WTC11 (cell line): Measurements from ENCODE around the gene CHI3L1. TPM values are rescaled to one million over a fixed set of nuclear protein-coding genes. Genes with fewer than 3 reads are reported as not detected.

Source experiments
- ATAC-seq: fragments of 200-7000 bp; cut with Tn5 transposase; 2 replicates; pipeline ENCODE4 v1.10.0; 2021; ENCODE audit warnings: mild to moderate bottlenecking, moderate library complexity
- CTCF ChIA-PET: fragments of 300-600 bp; sonication (Branson Sonifier 250); formaldehyde crosslinking; loops from one replicate; lab custom pipeline; 2021; ENCODE audit warnings: antibody characterized with exemption; lab: Charles Lee
- POLR2A ChIA-PET: fragments of 350-600 bp; sonication (Branson Sonifier 250); formaldehyde crosslinking; loops from one replicate; lab custom pipeline; 2021; ENCODE audit warnings: antibody characterized with exemption; lab: Charles Lee
- DNase-seq: peaks from one replicate; pipeline ENCODE4 v3.0.0; 2021; ENCODE audit warnings: low spot score
- H3K27ac Mint-ChIP-seq: 2 replicates; pipeline ENCODE4 v1.8.0; 2021; ENCODE audit warnings: mixed read lengths
- H3K27me3 Mint-ChIP-seq: 2 replicates; pipeline ENCODE4 v1.8.0; 2021; ENCODE audit warnings: low read depth, mild to moderate bottlenecking, moderate library complexity, mixed read lengths
- H3K36me3 Mint-ChIP-seq: 2 replicates; pipeline ENCODE4 v1.8.0; 2021; ENCODE audit warnings: mixed read lengths
- H3K4me1 Mint-ChIP-seq: 2 replicates; pipeline ENCODE4 v1.8.0; 2022; ENCODE audit warnings: mixed read lengths
- H3K4me3 Mint-ChIP-seq: 2 replicates; pipeline ENCODE4 v1.8.0; 2021; ENCODE audit warnings: mild to moderate bottlenecking, moderate library complexity, mixed read lengths
- H3K9me3 Mint-ChIP-seq: 2 replicates; pipeline ENCODE4 v1.8.0; 2021; ENCODE audit warnings: mixed read lengths
- CBFB ChIP-seq: sonication (generic); formaldehyde crosslinking; IDR thresholded peaks from 2 replicates; pipeline ENCODE4 v1.8.1; 2022; ENCODE audit warnings: mild to moderate bottlenecking, low read depth, missing genetic modification reagents
- CREM ChIP-seq: sonication (generic); formaldehyde crosslinking; IDR thresholded peaks from 2 replicates; pipeline ENCODE4 v1.8.1; 2022; ENCODE audit warnings: mild to moderate bottlenecking, missing genetic modification reagents, moderate library complexity
- FOXJ3 ChIP-seq: sonication (generic); formaldehyde crosslinking; IDR thresholded peaks from 2 replicates; pipeline ENCODE4 v1.9.0; 2021; ENCODE audit warnings: missing genetic modification reagents, mild to moderate bottlenecking, borderline replicate concordance
- MYBL2 ChIP-seq: sonication (generic); formaldehyde crosslinking; IDR thresholded peaks from 2 replicates; pipeline ENCODE4 v1.8.1; 2023; ENCODE audit warnings: mild to moderate bottlenecking, moderate library complexity, missing genetic modification reagents
- NFYB ChIP-seq: sonication (generic); formaldehyde crosslinking; conservative IDR thresholded peaks from 2 replicates; pipeline ENCODE4 v1.8.0; 2022; ENCODE audit warnings: low read depth, missing genetic modification reagents
- NR3C1 ChIP-seq: sonication (generic); formaldehyde crosslinking; conservative IDR thresholded peaks from 2 replicates; pipeline ENCODE4 v1.8.1; 2023; ENCODE audit warnings: low read depth, mild to moderate bottlenecking, missing genetic modification reagents
- PRRX2 ChIP-seq: fragments of 250-450 bp; sonication (Bioruptor Pico); IDR thresholded peaks from 2 replicates; pipeline ENCODE4 v1.8.0; 2021; ENCODE audit warnings: mild to moderate bottlenecking
- total RNA-seq: library from RNA; stranded (reverse); gene quantifications from 3 replicates; pipeline ENCODE4 v1.2.3, GENCODE V29; 2021
- TF ChIP-seq, protein P1 (sequence below): sonication (generic); formaldehyde crosslinking; IDR thresholded peaks from 2 replicates; pipeline ENCODE4 v1.8.1; 2022; ENCODE audit warnings: mild to moderate bottlenecking, missing genetic modification reagents, moderate library complexity, borderline replicate concordance
- TF ChIP-seq, protein P2 (sequence below): fragments of 250-450 bp; sonication (Bioruptor Pico); IDR thresholded peaks from 2 replicates; pipeline ENCODE4 v1.9.0; 2021; ENCODE audit warnings: mild to moderate bottlenecking, borderline replicate concordance
- TF ChIP-seq, protein P3 (sequence below): fragments of 250-450 bp; sonication (Bioruptor Pico); IDR thresholded peaks from 2 replicates; pipeline ENCODE4 v1.8.0; 2021; ENCODE audit warnings: mild to moderate bottlenecking
- TF ChIP-seq, protein P4 (sequence below): sonication (generic); formaldehyde crosslinking; IDR thresholded peaks from 2 replicates; pipeline ENCODE4 v1.8.0; 2022; ENCODE audit warnings: mild to moderate bottlenecking, missing genetic modification reagents
- TF ChIP-seq, protein P5 (sequence below): sonication (generic); formaldehyde crosslinking; conservative IDR thresholded peaks from 2 replicates; pipeline ENCODE4 v1.8.1; 2022; ENCODE audit warnings: mild to moderate bottlenecking, missing genetic modification reagents
- TF ChIP-seq, protein P6 (sequence below): sonication (generic); formaldehyde crosslinking; conservative IDR thresholded peaks from 2 replicates; pipeline ENCODE4 v1.8.1; 2023; ENCODE audit warnings: mild to moderate bottlenecking, low read depth, missing genetic modification reagents, moderate library complexity
- TF ChIP-seq, protein P7 (sequence below): sonication (generic); formaldehyde crosslinking; IDR thresholded peaks from 2 replicates; pipeline ENCODE4 v1.8.0; 2022; ENCODE audit warnings: mild to moderate bottlenecking, missing genetic modification reagents

CHI3L1 gene
- total RNA-seq, 1 experiment from 2014 or later, result 0.24 TPM

DNA sequence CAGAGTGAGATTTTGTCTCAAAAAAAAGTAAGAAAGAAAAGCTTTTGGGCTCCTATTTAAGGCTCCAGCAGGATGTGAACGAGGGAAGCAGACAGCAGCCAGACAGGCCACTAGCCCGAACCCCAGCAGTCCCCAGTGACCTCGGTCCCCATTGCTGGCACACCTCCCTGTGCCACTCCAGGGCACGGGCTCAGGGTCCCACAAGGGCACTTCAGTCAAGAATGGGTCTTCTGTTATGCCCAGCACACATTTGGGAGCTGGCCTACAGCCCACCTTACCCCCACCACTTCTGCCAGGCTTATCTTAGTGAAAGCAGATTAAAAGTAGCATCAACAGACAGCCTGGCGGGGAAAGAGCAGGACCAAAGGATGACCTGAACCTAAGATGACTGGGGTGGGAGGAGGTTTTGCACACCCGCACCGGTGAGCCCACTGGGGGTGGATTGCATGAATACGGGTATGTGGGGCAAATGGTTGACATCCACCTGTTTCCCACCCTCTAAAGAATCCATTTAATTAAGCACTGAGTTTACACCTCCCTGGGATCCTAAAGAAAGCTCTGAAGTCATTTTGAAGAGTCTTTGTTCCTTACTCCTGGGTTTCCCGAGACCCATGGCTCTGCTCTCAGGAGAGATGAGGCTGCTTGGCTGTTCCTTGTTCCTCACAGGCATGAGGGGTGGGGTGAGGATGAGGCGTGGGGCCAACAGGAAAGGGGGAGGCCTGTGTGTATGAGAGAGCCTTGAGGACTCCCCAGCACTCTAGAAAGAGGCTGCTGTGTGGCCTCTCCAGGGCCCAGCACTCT lies 4.7 kb downstream of the CHI3L1 start:
- Mint-ChIP-seq H3K36me3 (no peaks in the 10 kb centered on the region), H3K27ac (no peak overlapping the region), H3K4me3 (no peak overlapping the region), H3K27me3 (peaks cover 2% of the 10 kb centered on the region; the same call in 1 of the 2 replicates), H3K4me1 (peaks cover 32% of the 10 kb centered on the region), H3K9me3 (no peaks in the 10 kb centered on the region)
- ChIA-PET POLR2A (no interaction called here), CTCF (interaction anchor here (1.3 to 2.4 kb wide), 5 partner anchors 10 to 86 kb away, joined by 3 to 14 read pairs (median 7); no protein-coding TSS in a partner anchor)
- ATAC-seq (no peak), DNase-seq (no peak)
- TF ChIP-seq NR3C1 (CRISPR knock-in tag) (no peak), CREM (no peak)
- TF ChIP-seq, protein P1, sequence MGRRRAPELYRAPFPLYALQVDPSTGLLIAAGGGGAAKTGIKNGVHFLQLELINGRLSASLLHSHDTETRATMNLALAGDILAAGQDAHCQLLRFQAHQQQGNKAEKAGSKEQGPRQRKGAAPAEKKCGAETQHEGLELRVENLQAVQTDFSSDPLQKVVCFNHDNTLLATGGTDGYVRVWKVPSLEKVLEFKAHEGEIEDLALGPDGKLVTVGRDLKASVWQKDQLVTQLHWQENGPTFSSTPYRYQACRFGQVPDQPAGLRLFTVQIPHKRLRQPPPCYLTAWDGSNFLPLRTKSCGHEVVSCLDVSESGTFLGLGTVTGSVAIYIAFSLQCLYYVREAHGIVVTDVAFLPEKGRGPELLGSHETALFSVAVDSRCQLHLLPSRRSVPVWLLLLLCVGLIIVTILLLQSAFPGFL (CRISPR knock-in tag), result no peak
- TF ChIP-seq, protein P2, sequence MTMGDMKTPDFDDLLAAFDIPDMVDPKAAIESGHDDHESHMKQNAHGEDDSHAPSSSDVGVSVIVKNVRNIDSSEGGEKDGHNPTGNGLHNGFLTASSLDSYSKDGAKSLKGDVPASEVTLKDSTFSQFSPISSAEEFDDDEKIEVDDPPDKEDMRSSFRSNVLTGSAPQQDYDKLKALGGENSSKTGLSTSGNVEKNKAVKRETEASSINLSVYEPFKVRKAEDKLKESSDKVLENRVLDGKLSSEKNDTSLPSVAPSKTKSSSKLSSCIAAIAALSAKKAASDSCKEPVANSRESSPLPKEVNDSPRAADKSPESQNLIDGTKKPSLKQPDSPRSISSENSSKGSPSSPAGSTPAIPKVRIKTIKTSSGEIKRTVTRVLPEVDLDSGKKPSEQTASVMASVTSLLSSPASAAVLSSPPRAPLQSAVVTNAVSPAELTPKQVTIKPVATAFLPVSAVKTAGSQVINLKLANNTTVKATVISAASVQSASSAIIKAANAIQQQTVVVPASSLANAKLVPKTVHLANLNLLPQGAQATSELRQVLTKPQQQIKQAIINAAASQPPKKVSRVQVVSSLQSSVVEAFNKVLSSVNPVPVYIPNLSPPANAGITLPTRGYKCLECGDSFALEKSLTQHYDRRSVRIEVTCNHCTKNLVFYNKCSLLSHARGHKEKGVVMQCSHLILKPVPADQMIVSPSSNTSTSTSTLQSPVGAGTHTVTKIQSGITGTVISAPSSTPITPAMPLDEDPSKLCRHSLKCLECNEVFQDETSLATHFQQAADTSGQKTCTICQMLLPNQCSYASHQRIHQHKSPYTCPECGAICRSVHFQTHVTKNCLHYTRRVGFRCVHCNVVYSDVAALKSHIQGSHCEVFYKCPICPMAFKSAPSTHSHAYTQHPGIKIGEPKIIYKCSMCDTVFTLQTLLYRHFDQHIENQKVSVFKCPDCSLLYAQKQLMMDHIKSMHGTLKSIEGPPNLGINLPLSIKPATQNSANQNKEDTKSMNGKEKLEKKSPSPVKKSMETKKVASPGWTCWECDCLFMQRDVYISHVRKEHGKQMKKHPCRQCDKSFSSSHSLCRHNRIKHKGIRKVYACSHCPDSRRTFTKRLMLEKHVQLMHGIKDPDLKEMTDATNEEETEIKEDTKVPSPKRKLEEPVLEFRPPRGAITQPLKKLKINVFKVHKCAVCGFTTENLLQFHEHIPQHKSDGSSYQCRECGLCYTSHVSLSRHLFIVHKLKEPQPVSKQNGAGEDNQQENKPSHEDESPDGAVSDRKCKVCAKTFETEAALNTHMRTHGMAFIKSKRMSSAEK (CRISPR knock-in tag), result no peak

DNA sequence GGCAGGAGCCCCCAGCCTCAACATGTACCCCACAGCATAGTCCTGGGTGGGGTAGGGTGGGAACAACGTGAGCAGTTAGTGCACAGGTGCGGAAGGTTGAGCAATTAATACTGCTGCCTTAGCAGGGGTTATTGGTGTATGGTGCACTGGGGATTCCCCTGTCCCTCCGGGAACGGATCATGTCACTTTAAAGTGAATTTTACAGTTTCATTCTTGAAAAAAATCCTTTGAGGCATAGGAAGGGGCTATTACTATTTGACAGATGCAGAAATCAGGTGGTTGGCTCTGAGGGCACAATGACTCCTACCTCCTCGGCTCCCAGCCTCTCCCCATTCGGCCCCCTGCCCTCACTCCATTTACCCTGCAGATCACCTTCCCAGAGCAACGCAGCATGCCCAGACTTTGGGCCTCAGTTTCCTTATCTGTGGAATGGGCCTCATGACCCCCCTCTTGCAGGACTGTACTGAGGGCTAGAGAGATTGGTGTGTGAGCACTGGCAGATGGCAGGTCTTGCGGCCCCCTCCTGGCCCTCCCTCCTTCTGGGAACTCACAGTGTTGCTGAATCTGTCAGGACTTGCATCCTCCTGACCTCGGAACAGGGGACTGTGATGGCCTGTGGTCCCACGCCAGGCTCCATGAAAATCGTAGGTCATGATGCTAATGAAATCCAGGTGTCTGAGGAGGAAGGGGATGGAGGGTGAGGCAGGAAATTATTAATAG lies 5.7 kb downstream of the CHI3L1 start:
- H3K4me1 Mint-ChIP-seq, result peaks cover 22% of the 10 kb centered on the region
- DNase-seq (no peak), ATAC-seq (no peak)
- POLR2A ChIA-PET, result no interaction called here
- no peaks in the 10 kb centered on the region for H3K36me3 Mint-ChIP-seq
- H3K27me3 Mint-ChIP-seq, result peaks cover under 1% of the 10 kb centered on the region; the same call in 1 of the 2 replicates
- H3K27ac Mint-ChIP-seq, result no peak overlapping the region
- no peaks in the 10 kb centered on the region for H3K9me3 Mint-ChIP-seq
- TF ChIP-seq, protein P3, sequence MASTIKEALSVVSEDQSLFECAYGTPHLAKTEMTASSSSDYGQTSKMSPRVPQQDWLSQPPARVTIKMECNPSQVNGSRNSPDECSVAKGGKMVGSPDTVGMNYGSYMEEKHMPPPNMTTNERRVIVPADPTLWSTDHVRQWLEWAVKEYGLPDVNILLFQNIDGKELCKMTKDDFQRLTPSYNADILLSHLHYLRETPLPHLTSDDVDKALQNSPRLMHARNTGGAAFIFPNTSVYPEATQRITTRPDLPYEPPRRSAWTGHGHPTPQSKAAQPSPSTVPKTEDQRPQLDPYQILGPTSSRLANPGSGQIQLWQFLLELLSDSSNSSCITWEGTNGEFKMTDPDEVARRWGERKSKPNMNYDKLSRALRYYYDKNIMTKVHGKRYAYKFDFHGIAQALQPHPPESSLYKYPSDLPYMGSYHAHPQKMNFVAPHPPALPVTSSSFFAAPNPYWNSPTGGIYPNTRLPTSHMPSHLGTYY, result no peak
- TF ChIP-seq FOXJ3 (no peak), NFYB (CRISPR knock-in tag) (no peak), PRRX2 (CRISPR knock-in tag) (no peak), CBFB (CRISPR knock-in tag) (no peak), MYBL2 (CRISPR knock-in tag) (no peak)
- TF ChIP-seq, protein P4, sequence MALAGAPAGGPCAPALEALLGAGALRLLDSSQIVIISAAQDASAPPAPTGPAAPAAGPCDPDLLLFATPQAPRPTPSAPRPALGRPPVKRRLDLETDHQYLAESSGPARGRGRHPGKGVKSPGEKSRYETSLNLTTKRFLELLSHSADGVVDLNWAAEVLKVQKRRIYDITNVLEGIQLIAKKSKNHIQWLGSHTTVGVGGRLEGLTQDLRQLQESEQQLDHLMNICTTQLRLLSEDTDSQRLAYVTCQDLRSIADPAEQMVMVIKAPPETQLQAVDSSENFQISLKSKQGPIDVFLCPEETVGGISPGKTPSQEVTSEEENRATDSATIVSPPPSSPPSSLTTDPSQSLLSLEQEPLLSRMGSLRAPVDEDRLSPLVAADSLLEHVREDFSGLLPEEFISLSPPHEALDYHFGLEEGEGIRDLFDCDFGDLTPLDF (CRISPR knock-in tag), result no peak
- TF ChIP-seq, protein P5, sequence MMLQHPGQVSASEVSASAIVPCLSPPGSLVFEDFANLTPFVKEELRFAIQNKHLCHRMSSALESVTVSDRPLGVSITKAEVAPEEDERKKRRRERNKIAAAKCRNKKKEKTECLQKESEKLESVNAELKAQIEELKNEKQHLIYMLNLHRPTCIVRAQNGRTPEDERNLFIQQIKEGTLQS (CRISPR knock-in tag), result no peak
- TF ChIP-seq, protein P6, sequence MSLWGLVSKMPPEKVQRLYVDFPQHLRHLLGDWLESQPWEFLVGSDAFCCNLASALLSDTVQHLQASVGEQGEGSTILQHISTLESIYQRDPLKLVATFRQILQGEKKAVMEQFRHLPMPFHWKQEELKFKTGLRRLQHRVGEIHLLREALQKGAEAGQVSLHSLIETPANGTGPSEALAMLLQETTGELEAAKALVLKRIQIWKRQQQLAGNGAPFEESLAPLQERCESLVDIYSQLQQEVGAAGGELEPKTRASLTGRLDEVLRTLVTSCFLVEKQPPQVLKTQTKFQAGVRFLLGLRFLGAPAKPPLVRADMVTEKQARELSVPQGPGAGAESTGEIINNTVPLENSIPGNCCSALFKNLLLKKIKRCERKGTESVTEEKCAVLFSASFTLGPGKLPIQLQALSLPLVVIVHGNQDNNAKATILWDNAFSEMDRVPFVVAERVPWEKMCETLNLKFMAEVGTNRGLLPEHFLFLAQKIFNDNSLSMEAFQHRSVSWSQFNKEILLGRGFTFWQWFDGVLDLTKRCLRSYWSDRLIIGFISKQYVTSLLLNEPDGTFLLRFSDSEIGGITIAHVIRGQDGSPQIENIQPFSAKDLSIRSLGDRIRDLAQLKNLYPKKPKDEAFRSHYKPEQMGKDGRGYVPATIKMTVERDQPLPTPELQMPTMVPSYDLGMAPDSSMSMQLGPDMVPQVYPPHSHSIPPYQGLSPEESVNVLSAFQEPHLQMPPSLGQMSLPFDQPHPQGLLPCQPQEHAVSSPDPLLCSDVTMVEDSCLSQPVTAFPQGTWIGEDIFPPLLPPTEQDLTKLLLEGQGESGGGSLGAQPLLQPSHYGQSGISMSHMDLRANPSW (CRISPR knock-in tag), result no peak
- TF ChIP-seq, protein P7, sequence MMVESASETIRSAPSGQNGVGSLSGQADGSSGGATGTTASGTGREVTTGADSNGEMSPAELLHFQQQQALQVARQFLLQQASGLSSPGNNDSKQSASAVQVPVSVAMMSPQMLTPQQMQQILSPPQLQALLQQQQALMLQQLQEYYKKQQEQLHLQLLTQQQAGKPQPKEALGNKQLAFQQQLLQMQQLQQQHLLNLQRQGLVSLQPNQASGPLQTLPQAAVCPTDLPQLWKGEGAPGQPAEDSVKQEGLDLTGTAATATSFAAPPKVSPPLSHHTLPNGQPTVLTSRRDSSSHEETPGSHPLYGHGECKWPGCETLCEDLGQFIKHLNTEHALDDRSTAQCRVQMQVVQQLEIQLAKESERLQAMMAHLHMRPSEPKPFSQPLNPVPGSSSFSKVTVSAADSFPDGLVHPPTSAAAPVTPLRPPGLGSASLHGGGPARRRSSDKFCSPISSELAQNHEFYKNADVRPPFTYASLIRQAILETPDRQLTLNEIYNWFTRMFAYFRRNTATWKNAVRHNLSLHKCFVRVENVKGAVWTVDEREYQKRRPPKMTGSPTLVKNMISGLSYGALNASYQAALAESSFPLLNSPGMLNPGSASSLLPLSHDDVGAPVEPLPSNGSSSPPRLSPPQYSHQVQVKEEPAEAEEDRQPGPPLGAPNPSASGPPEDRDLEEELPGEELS (CRISPR knock-in tag), result no peak
- no peak overlapping the region for H3K4me3 Mint-ChIP-seq
- CTCF ChIA-PET, result interaction anchor here (1.3 to 3.4 kb wide), 4 partner anchors 37 to 87 kb away, joined by 3 to 14 read pairs (median 6); no protein-coding TSS in a partner anchor
